ENCODE data around the gene SFI1. TPM values are rescaled to one million over a fixed set of nuclear protein-coding genes. Genes with fewer than 3 reads are reported as not detected.

SFI1 gene
- total and polyA plus RNA-seq, 3 donors from 2014 or later: 48.8 to 141 (median 129) TPM

- no peaks in the 10 kb centered on the region for H3K4me1 ChIP-seq
- 89 to 94% methylated on average over 15 to 17 of the region's 17 CpGs for WGBS, 2 donors
- no peak overlapping the region for H3K27ac ChIP-seq
- H3K36me3 ChIP-seq (ENCODE audit: low read depth, missing control alignments): no peaks in the 10 kb centered on the region
- H3K9me3 ChIP-seq: no peaks in the 10 kb centered on the region
- no peak for DNase-seq
- intact Hi-C loops (cut with DNase I; ENCODE audit: low total_unique reads): no loop called here
- no peak overlapping the region for H3K4me3 ChIP-seq
- TF ChIP-seq CTCF (IDR thresholded peaks at IDR 0.05): no peak
- TF ChIP-seq POLR2A (IDR thresholded peaks at IDR 0.05): no peak
- no peaks in the 10 kb centered on the region for H3K27me3 ChIP-seq
Measured at GRCh38 chr22:31604746-31605705, 108.7 kb downstream of the SFI1 start.

- no peak for TF ChIP-seq POLR2A (IDR thresholded peaks at IDR 0.05)
- TF ChIP-seq CTCF (IDR thresholded peaks at IDR 0.05): no peak
- no peak overlapping the region for H3K27ac ChIP-seq
- 93 to 95% methylated on average over 9 of the region's 9 CpGs for WGBS, 2 donors
- no peaks in the 10 kb centered on the region for H3K27me3 ChIP-seq
- intact Hi-C loops (cut with DNase I; ENCODE audit: low total_unique reads): no loop called here
- H3K4me3 ChIP-seq: no peak overlapping the region
- peaks cover 4% of the 10 kb centered on the region for H3K4me1 ChIP-seq
- H3K36me3 ChIP-seq (ENCODE audit: low read depth, missing control alignments): no peaks in the 10 kb centered on the region
- DNase-seq: no peak
- no peaks in the 10 kb centered on the region for H3K9me3 ChIP-seq
Measured at GRCh38 chr22:31605851-31606585, 109.7 kb downstream of the SFI1 start.

- Histone ChIP-seq H3K36me3 (ENCODE audit: low read depth, missing control alignments) (no peaks in the 10 kb centered on the region), H3K4me3 (no peak overlapping the region), H3K27ac (no peak overlapping the region), H3K9me3 (no peaks in the 10 kb centered on the region), H3K27me3 (no peaks in the 10 kb centered on the region), H3K4me1 (peaks cover 4% of the 10 kb centered on the region)
- 83 to 95% methylated on average over 6 to 7 of the region's 7 CpGs for WGBS, 2 donors
- intact Hi-C loops (cut with DNase I; ENCODE audit: low total_unique reads): no loop called here
- DNase-seq: no peak
- no peak for TF ChIP-seq POLR2A (IDR thresholded peaks at IDR 0.05)
- no peak for TF ChIP-seq CTCF (IDR thresholded peaks at IDR 0.05)
Measured at GRCh38 chr22:31607696-31608095, 111.4 kb downstream of the SFI1 start.

GRCh38 chr22:31609716-31610115, 113.4 kb downstream of the SFI1 start:
- no peak for TF ChIP-seq POLR2A (IDR thresholded peaks at IDR 0.05)
- TF ChIP-seq CTCF (IDR thresholded peaks at IDR 0.05): no peak
- 93 to 95% methylated on average over 9 to 10 of the region's 10 CpGs for WGBS, 2 donors
- intact Hi-C loops (cut with DNase I; ENCODE audit: low total_unique reads): no loop called here
- Histone ChIP-seq H3K4me3 (no peak overlapping the region), H3K9me3 (no peaks in the 10 kb centered on the region), H3K27me3 (no peaks in the 10 kb centered on the region), H3K27ac (no peak overlapping the region), H3K4me1 (peaks cover 4% of the 10 kb centered on the region), H3K36me3 (ENCODE audit: low read depth, missing control alignments) (no peaks in the 10 kb centered on the region)
- no peak for DNase-seq

All from testis (tissue), 3 donors.